Cortex of kidney (tissue), 1 donor: ENCODE data around the gene GLYAT.

Experiments
- DNase-seq: peaks from one replicate; lab custom pipeline; 2025; lab: John Stamatoyannopoulos, UW

GLYAT gene, protein sequence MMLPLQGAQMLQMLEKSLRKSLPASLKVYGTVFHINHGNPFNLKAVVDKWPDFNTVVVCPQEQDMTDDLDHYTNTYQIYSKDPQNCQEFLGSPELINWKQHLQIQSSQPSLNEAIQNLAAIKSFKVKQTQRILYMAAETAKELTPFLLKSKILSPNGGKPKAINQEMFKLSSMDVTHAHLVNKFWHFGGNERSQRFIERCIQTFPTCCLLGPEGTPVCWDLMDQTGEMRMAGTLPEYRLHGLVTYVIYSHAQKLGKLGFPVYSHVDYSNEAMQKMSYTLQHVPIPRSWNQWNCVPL

DNA sequence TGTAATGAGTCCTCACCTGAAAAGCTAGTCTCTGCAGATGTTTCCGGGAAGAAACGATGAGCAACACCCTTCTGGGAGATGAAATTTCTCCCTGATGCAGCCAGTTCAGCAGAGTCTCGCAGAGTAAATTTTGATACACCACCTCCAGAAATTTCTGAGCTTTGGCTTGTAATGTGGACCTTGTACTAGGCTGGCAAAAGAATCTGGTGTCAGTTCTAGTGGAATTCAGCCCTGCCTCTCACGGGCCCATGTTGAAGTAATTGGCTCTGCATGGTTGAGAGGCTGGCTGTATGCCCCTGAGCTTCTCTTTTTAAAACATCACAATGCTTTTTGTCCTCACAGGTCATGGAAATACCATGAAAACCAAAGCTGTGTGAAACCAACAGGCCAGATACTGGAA lies at the start of gene GLYAT:
Gene GLYAT (minus strand): TSS at position 125 of the 400 bp plus-strand sequence. CDS start 7,447 bp downstream, outside the sequence.
- no peak for DNase-seq

DNA sequence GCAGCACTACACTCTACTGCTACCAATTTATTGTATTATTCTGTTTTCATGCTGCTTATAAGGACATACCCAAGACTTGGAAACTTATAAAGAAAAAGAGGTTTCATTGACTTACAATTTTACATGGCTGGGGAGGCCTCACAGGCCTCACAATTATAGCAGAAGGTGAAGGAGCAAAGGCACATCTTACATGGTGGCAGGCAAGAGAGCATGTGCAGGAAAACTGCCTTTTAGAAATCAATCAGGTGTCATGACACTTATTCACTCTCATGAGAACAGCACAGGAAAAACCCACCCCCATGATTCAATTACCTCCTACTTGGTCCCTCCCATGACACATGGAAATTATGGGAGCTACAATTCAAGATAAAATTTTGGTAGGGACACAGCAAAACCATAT lies 49.6 kb upstream of the GLYAT start:
- no peak for DNase-seq

DNA sequence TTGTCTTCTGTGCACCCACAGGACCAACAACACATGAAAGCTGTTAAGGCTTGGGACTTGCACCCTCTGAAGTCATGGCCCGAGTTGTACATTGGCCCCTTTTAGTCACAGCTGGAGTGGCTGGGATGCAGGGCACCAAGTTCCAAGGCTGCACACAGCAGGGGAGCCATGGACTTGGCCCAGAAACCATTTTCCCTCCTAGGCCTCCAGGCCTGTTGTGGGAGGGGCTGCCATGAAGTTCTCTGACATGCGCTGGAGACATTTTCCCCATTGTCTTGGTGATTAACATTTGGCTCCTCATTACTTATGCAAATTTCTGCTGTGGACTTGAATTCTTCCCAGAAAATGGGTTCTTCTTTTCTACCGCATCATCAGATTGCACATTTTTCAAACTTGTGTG lies 48.8 kb upstream of the GLYAT start:
- no peak for DNase-seq

DNA sequence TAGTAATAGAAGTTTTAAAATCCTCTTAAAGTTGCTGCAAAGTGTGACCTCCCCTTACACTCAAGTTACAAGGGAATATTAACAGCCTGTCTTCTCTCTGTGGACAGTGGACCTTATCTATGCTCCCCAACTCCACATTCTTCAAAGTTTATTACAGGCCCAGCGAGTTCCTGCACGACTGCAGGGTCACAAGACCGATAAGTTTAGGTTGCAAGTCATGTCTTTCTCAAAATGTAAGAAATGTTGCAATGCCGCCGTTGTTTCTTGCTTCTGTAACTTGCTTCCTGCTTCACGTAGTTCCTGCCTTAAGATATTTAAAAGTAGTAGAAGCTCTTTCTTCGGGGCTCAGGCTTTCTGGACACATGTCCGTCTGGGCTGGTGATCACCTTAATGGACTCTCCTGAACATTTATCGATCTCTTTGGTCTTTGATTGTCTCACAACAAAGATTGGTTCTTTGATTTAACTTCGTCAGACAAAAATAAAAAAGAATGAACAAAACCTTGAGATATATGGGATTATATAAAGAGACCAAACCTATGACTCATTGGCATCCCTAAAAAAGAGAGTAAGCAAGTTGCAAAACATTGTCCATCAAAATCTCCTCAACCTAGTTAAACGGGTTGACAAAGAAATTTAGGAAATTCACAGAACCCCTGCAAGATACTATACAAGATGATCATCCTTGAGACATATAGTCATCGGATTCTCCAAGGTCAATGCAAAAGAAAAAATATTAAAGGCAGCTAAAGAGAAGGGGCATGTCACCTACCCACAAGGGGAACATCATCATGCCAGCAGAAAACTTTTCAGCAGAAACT lies 45.4 kb upstream of the GLYAT start:
- DNase-seq: no peak

DNA sequence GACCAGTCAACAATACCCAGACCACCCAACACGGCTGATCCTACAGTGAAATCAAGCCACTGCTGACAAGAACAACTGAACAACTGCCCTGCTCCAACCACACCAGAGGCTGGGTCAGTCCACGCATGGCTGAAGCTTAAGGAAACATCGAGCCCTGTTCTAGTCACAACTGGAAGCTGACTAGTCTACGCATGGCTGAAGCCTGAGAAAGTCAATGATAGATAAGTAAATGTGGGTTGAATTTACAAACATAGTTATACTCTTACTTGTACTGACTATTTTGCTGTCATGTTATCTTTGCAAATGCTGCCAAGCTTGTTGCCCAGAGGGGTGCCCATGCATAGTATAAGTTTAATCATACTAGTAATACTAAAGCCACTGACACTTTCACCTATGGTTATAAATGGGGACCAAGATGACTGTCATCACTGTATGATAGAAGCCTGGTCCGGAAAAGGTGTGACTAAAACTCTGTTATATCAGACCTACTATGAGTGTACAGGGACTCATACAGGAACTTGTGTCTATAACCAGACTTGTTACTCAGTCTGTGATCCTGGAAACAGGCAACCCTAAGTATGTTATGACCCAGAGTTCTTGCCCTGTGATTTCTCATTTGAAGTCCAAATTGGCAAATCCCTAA lies 43.4 kb upstream of the GLYAT start:
- no peak for DNase-seq

DNA sequence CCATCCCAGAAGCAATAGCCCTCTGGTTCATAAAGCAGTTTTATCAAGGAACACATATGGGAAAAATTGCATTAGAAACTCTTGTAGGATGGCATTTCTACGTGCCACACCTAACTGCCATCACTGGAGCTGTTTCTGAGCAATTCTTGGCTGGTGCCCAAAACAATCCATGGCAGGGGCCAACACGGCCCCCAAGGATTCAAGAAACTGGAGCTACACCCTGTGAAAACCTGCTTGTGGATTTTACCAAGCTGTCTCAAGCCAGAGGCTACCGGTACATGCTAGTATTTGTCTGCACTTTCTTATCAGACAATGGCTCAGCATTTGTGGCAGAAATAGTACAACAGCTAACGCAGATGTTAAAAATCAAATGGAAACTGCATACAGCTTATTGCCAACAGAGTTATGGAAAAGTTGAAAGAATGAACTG lies 42.4 kb upstream of the GLYAT start:
- DNase-seq: no peak

DNA sequence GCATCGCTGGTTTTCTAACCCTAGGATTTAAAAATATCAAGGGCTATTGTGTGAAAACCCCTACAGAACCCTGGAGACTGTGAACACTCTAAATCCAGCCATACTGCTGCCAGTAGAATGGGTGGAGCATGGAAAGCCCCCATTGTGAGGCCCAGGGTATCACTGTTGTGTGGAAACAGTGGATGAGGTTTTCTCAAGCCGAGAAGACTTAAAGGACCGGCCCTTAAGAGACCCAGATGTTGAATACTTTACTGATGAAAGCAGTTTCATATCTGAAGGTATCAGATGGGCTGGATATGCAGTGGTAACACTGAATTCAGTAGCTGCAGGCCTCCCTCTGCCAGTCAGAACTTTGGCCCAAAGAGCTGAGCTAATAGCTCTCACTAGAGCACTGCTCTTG lies 41.6 kb upstream of the GLYAT start:
- no peak for DNase-seq

DNA sequence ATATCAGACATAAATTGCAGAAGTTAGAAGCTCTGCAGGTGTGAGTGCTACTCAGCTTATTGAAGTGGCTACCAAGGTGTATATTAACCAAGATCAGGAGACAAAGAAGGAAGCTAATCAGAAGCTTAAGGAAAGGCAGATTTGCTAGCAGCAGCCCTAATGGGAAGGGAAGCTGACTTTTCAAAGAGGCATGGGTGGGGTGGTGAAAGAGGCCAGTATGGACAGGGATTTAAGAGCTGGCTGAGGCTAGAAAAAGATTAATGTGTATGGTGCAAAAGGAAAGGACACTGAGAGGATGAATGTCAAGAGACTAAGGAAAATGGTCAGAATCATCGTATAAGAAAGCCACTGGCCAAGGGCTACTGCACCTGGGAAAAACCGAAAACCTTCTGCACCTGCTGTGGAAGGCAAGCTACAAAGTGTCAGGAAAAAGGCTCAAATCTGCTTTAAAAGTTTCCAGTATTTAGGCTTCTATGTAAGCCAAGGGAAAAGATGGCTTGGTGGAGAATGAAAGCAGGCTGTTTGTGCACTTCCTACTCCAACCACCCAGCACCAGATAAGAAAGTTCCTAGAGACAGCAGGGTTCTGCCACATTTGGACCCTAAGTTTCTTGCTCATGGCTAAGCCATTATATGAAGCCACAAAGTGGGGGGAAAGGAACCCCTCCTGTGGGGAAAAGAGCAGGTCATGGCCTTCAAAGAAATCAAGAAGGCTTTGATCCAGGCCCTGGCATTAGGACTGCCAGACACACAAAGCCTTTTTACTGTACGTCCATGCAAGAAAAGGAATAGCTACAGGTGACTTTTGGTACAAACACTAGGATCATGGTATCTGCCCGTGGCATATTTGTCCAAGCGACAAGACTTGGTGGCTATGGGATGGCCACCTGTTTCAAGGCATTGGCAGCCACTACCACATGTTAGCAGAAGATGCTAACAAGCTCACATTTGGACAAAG lies 40.9 kb upstream of the GLYAT start:
- no peak for DNase-seq

DNA sequence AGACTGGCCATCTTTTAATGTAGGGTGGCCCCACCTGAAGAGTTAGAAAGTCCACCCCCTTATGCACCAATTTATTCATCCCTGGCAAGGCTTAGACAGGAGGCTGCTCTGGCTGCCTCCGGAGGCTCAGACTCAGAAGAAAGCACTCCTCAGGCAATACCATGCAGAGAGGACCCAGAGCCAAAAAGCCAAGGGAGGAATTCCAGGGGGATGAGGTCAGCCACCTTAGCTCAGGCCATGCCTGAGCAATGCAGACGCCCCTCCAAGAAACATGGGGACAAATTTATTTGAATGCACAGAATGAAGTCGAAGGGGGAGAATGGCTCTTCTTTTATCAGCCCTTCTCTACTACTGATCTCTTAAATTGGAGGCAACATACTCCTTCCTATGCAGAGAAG lies 39.7 kb upstream of the GLYAT start:
- no peak for DNase-seq

DNA sequence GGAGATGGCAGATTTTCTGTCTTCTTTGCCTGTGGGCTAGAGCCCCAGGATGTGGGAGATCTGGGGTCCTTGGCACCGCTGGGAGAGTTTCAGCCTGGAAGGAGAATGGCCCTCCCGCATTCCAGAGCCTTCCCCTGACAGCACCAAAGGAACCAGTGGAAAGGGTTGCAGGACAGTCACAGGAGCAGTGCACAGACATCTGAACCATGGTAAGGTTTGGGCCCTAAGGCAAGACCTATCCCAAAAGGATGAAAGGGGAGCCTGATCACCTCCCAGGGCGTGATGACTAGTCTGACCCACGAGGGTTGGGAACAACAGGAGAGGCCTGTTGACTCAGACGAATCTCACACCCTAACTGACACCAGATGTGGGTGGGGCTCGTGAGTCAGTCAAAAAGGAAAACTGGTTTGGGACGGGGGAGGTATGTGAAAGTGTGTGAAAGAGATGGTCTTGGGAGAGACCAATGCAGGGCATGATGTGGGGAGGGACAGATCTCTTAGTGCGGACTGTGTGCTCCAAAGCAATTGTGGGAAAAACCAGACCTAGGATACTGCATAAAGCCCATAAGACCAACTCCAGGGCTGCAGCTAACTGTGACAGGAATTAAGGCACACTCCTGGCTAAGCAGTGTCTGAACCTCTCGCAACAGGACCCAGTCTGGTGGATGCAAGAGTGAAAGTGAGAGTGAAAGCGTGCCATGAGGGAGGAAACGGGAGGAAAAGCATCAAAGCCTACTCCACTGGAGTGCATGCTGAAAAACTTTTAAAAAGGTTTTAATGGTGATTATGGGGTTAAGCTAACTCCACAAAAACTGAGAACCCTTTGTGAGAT lies 39.1 kb upstream of the GLYAT start:
- no peak for DNase-seq

DNA sequence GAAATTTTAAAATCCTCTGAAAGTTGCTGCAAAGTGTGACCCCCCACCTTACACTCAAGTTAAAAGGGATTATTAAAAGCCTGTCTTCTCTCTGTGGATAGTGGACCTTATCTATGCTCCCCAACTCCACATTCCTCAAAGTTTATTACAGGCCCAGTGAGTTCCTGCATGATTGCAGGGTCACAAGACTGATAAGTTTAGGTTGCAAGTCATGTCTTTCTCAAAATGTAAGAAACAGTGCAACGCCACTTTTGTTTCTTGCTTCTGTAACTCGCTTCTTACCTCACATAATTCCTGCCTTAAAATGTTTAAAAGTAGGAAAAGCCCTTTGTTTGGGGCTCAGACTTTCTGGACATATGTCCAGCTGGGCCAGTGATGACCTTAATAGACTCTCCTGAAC lies 38.4 kb upstream of the GLYAT start:
- no peak for DNase-seq

DNA sequence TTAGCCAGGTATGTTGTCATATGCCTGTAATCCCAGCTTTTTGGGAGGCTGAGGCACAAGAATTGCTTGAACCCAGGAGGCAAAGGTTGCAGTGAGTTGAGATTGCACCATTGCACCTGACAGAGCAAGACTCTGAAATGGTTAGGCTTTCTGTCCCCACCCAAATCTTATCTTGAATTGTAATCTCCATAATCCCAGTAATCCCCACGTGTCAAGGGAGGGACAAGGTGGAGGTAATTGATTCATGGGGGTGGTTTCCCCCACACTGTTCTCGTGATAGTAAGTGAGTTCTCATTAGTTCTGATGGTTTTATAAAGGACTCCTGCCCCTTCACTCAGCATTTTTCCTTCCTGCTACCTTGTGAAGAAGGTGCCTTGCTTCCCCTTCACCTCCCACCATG lies 37.6 kb upstream of the GLYAT start:
- DNase-seq: no peak

DNA sequence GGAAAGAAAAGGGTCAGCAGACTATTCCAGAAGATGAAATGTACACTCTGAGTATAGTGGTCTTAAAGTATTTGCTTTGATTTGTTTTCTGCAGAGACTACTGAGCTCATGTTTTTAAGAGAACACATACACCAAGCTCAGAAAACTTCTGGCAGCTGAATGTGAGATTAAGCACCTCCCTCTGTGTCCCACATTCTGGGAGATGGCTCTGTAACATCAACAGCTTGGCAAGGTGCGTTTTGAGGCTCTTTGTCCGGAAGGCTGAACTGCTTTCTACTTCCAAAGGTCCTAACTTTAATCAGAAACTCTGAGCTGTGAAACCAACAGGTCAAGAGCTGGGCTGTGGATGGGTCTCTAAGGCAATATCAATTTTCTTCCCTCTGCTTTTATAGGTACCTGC lies 36.4 kb upstream of the GLYAT start:
- DNase-seq: no peak

DNA sequence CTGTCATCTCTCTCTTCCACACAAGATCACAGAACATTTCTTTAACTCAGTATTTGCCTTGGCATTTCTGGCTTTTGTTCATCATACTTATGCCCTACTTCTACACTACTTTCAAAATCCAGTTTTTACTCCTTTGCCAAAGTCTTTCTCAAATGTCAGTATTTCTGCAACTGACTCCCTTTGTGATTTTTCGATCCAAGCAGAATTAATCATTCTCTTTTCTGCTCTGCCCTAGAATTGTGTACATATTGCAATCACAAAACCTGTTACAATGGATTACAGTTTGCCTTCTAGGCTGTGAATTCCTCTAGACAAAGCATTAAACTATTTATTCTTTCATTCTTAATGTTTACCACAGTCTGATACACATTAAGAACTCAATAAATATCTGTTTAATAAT lies 33.3 kb upstream of the GLYAT start:
- DNase-seq: no peak

DNA sequence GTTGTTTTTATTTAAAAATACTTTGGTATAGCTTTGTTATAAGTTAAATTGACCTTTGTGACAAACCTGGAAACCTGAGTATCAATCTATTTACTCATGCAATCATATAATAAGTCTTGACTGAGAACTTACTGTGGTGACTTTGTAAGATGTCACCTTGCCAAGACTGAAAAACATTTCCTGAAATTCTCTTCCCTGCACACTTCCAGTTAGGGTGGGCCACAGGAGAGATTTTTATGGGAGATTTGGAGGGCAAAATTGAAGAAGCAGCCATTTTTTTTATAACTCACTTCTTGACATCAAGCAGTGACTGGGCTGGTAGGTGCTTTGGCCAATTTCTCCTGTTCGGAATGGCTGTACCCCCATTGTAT lies 31.4 kb upstream of the GLYAT start:
- no peak for DNase-seq

DNA sequence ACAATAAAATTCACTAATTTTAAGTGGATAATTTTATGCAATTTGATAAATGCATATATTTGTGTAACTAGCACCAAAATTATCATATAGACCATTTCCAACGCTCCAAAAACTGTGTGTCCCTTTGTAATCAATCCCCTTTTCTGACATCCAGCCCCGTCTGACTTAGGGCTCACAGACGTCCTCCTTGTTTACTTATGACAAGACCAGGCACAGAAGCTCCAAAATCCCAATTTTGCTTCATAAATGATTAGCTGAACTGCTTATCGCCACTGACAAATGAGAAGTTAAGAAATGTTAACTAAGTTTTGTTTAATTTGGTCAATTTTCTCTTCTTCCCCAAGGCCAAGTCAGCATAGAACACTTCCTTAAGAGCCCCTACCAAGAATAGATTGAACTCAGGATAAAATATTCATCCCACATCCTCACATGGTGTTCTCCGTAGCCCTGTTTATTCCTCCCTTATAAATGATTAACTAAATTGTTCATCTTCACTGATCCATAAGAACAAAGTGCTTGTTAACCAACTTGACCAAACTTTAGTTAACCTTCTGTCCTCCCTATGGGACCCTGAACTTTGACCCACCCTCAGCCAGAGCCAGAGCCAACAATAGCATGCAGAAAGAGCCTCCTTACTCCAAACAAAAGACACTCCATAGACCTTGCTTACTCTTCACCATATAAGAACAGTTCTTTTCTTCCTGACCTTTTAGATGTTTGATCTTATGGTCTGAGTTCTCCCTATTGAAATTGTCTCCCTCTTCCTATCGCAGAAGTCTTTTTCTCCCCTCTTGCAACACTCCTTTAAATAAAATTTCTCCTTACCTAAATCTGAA lies 30.8 kb upstream of the GLYAT start:
- DNase-seq: no peak

DNA sequence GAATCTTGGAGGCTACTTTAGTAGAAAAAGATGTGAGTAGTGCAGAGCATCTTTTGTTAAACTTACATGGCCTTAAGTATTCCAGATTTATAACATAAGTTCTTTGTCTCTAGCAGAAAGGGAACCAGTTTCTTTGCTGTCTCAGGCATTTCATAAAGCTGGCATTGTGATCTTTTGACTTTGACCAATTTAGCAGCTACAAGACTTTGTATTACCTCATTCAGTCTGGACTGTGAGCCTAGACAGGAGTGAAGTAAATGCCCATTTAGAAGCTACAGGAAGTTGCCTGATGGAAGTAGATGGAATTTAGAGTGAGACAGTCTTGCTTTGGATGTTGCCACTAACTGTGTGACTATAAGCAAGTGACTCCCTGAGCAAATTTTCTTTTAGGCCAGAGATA lies 25.7 kb upstream of the GLYAT start:
- DNase-seq: no peak

DNA sequence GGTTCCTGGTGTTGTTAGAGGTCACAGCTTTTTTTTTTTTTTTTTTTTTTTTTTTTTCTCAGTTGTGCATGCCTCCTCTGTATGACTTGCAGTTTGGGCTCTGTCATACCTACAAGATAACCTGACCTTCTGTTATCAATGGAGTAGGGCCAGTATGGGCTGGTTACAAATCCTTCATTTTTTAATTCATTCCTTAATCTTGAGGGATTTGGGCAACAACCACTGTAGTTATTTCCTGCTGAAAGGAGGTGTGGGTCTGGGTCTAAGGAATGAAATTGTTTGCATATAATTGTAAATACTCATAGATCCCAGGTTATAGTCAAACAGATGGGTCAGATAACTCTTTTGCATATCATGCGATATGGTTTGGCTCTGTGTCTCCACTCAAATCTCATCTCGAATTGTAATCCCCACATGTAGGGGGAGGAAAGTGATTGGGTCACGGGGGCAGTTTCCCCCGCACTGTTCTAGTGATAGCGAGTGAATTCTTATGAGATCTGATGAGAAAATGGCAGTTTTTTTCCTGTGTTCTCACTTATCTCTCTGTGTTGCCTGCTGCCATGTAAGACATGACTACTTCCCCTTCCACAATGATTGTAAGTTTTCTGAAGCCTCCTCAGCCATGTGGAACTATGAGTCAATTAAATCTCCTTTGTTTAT lies 14.1 kb upstream of the GLYAT start:
- DNase-seq: no peak

DNA sequence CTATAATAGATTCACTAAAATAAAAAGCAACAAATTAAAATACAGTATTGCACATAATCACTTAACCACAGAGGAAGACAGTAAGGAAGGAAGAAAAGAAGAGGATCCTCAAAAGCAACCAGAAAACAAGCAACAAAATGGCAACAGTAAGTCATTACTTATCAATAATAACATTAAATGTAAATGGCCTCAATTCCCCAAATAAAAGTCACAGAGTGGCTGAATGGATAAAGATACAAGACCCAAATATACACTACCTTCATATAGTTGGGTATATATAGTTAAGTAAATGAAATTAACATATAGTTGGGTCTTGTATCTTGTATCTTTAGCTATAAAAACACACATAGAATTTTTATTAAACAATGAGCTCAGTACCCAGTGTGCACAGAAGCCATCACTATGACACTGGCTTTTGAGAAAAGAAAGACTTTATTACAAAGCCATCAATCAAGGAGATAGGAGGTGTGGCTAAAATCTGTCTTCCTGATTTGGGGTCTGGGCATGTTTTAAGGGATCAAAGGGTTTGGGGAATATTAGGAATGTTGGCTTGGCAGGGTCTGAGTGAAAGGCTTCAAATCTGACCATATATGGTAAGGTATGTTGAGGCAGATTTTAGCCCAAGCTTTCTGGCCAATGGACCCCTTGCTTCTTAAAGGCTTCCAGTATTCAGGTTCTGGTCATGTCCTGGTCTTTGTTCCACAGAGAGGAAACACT lies 13.4 kb upstream of the GLYAT start:
- no peak for DNase-seq
